HG02870 (cell line): ENCODE measurements around the gene SLC44A1.

Experiments
- ATAC-seq: cut with Tn5 transposase; IDR thresholded peaks from one replicate; pipeline ENCODE4 v1.9.1; 2021; ENCODE audit warnings: mild to moderate bottlenecking, moderate library complexity; ENCODE audit not compliant: unreplicated experiment

Gene SLC44A1

GRCh38 chr9:105244003-105244733, at the start of gene SLC44A1:
TSS of gene SLC44A1 (plus strand) at chr9:105244651. CDS start at chr9:105244869, 218 bp downstream.
- ATAC-seq: peak; percentile 81

- no peak for ATAC-seq
Measured at GRCh38 chr9:105195259-105195658, 49.2 kb upstream of the SLC44A1 start.

DNA sequence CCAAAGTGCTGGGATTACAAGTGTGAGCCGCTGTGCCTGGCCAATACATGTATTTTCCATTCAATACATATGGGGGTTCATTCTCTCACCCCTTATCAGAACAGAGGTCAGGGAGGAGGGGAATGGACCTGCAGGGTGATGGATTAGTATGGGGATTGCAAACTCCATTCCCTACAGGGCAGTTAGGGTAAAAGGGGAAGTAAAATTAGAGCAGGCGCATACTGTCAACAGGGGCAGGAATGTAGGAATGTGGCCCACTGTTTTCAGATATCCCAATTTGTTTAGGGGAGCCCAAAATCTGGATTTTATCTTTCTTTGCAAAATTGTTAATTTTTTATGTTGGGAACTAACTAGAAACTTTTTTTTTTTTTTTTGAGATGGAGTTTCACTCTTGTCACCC, 46.4 kb upstream of the SLC44A1 start:
- ATAC-seq: no peak

- no peak for ATAC-seq
Measured at GRCh38 chr9:105198865-105199264, 45.6 kb upstream of the SLC44A1 start.

DNA sequence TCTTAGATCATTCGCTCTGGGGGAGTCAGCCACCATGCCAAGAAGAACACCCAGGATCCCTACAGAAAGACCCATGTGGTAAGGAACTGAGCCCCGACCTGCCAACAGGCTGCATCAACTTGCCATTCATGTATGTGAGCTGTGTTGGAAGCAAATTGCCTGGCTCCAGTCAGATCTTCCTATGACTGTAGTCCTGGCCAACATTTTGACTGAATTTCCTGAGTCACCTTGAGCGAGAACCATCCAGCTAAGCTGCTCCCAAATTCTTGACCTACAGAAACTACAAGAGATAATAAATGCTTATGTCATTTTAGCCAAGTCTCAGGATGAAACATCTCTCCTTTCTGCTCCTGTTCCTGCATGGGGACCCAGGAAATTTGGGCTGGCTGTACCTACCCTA, 40.0 kb upstream of the SLC44A1 start:
- no peak for ATAC-seq

- no peak for ATAC-seq
Measured at GRCh38 chr9:105205787-105206495, 38.5 kb upstream of the SLC44A1 start.

DNA sequence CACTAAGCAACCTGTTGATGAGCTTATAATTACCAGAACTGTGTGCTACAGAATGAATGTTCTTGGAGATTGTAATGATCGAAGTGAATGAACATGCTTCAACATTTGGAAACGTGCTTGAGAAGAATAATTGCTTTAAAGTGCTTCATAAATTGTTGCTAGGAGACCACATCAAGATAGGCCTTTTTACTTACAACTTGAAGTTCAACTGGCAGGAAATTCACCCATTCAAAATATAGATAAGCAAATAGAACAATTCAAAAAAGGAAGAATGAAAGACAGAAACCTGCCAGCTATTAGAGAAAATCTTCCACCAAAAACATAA, 38.0 kb upstream of the SLC44A1 start:
- no peak for ATAC-seq

- no peak for ATAC-seq
Measured at GRCh38 chr9:105206821-105207699, 37.4 kb upstream of the SLC44A1 start.

DNA sequence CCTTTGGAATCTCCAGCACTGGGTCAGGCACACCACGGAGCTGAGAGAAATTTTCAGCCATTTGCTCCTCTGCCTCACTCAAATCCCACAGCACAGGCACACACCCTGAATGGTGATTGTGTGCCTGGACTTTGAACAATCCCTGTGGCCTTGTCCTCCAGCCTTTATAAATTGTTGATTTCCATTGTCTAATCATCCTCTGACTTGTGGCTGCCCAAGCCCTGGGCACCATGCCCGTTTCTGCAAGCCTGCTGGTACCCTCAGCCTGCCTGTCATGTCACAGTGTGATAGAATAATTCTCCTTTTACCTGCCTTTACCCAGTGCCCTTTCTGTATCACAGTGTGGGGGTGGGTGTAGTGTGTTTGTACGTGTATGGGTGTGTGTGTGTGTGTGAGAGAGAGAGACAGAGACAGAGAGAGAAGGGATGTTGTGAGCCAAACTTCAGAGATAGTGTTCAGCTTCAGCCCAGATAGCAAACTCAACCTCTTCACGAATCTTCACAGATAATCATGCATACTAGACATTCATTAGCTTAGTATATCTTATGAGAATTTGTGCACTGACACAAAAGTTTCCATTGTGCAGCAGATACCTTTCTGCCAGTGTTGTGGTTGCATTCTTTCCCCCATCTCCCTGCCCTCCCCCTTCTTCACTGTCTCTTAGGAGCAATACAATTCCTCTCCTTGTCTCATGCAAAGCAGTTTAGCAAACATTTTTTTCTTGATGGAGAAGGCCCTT, 27.8 kb upstream of the SLC44A1 start:
- ATAC-seq: no peak

DNA sequence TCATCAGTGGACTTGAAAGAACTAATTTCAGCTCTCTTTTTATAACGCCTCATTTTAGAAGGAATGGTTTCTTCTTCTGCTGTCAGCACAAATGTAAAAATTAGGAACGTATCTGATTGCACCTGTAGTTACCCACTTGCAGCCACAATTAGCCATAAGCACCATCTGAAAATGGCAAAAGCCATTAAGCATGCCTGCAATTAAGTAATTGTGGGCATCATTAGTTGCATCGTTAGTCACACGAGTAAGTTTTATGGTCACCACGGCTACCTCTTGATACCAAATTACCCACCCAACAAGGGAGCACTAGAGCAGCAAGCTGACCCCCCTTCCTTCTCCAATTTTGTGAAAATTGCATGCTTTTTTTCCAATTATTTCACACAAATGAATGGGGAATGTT, 25.8 kb upstream of the SLC44A1 start:
- ATAC-seq: no peak

DNA sequence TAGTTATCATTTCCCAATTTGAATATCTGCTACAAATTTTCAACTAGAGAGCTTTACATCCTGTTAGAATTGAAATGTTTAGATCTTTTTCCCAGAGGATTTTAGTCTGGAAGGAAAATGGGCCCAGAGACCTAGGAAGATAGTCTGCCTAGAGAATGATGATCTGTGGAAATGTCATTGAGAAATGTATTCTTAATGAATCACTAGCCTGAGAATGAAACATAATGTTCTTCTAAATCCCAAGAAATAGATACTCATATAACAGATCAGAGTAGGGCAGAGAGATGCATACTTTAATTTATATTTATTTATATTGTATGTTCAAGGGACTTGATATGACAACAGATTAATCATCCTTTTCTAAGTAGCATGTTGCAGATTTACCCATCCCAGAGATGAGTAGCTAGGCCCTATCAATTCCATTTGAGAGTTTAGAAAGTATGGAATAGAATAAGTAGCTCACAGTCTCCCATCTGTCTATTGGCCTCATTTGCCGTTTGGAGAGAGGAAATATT, 25.1 kb upstream of the SLC44A1 start:
- ATAC-seq: no peak

GRCh38 chr9:105220451-105220850, 24.0 kb upstream of the SLC44A1 start:
- no peak for ATAC-seq

GRCh38 chr9:105223544-105224140, 20.8 kb upstream of the SLC44A1 start:
- ATAC-seq: no peak

GRCh38 chr9:105226055-105226454, 18.4 kb upstream of the SLC44A1 start:
- ATAC-seq: no peak

GRCh38 chr9:105232207-105232606, 12.2 kb upstream of the SLC44A1 start:
- ATAC-seq: no peak

DNA sequence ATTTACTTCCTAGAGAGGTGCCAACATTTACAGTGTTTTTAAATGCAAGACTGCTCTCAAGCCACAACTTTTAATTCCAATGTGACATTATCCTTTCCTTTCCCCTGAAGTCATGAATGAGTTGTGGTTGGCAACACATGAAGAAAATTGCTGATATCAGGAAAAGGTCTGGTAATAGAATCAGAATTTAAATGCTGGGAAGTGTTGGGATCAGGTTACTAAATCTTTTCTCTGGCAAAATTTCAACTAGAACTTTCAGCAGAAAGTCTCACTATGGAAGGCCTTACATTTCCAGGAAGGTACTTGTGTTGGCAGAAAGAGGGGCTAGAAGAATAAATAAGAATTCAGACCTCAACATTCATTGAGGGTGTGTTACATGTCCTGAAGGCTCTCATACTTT, 10.6 kb upstream of the SLC44A1 start:
- no peak for ATAC-seq

GRCh38 chr9:105236261-105236660, 8.2 kb upstream of the SLC44A1 start:
- no peak for ATAC-seq

GRCh38 chr9:105237246-105237645, 7.2 kb upstream of the SLC44A1 start:
- no peak for ATAC-seq

DNA sequence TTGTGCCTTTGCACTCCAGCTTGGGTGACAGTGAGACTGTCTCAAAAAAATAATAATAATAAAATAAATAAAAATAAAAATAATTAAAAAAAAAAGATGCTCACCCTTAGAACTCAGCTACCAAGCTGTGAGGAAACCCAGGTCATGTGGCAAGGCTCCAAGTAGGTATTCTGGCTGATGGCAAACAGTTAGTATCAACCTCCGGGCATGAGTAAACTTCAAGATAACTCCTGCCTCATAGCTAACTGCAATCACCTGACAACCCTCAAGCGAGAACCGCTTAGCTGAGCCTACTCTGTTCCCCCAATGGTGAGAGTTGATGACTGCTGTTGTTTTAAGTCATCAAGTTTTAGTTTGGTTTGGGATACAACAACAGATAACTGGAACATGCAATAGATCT, 6.1 kb upstream of the SLC44A1 start:
- ATAC-seq: no peak

- no peak for ATAC-seq
Measured at GRCh38 chr9:105241356-105242043, 3.0 kb upstream of the SLC44A1 start.
